Lung (tissue), 12 donors: Measurements from ENCODE around the gene ALX3. TPM values are rescaled to one million over a fixed set of nuclear protein-coding genes. Genes with fewer than 3 reads are reported as not detected.
A peak's percentile ranks its signal among the peaks of the same experiment; 100 is the strongest.

Source experiments
- ATAC-seq: fragments of 200-7000 bp; cut with Tn5 transposase; one replicate; pipeline ENCODE4 v1.9.1; 2020; ENCODE audit warnings: moderate number of reproducible peaks; ENCODE audit not compliant: insufficient read depth, low FRiP score
- DNase-seq, 3 donors: peaks; one replicate each; pipeline ENCODE4 v3.0.0-alpha.2; 2013 to 2017
- H3K27ac ChIP-seq, 2 donors: one replicate each; pipeline ENCODE4 v1.5.1; 2013; ENCODE audit warnings: mild to moderate bottlenecking in 2 of 2, moderate library complexity in 2 of 2, control low read depth in 1 of 2, inconsistent platforms in 1 of 2, low read depth in 1 of 2, low read length in 1 of 2
- H3K27me3 ChIP-seq, 3 donors: one replicate each; pipeline ENCODE4 v1.5.1; 2013; ENCODE audit warnings: low read length in 2 of 3; ENCODE audit not compliant: control insufficient read depth in 3 of 3, insufficient read depth in 3 of 3
- H3K36me3 ChIP-seq, 4 donors: one replicate each; pipeline ENCODE4 v1.5.1; 2013; ENCODE audit warnings: low read length in 4 of 4, mild to moderate bottlenecking in 1 of 4, moderate library complexity in 1 of 4; ENCODE audit not compliant: control insufficient read depth in 4 of 4, insufficient read depth in 4 of 4
- H3K4me1 ChIP-seq, 5 donors: one replicate each; pipeline ENCODE4 v1.5.1; 2013; ENCODE audit warnings: low read length in 5 of 5, mild to moderate bottlenecking in 2 of 5, moderate library complexity in 1 of 5; ENCODE audit not compliant: control insufficient read depth in 5 of 5, insufficient read depth in 5 of 5
- H3K4me3 ChIP-seq: one replicate; pipeline ENCODE4 v1.5.1; 2013; ENCODE audit warnings: mild to moderate bottlenecking, control low read depth, moderate library complexity
- H3K9ac ChIP-seq, 2 donors: one replicate each; pipeline ENCODE4 v1.5.1; 2013; ENCODE audit warnings: low read length in 2 of 2, control low read depth in 1 of 2; ENCODE audit not compliant: insufficient read depth in 1 of 2
- H3K9me3 ChIP-seq, 4 donors: one replicate each; pipeline ENCODE4 v1.5.1; 2013; ENCODE audit warnings: low read length in 3 of 4, mild to moderate bottlenecking in 1 of 4, moderate library complexity in 1 of 4; ENCODE audit not compliant: control insufficient read depth in 4 of 4, insufficient read depth in 3 of 4
- CTCF ChIP-seq: IDR thresholded peaks from 2 replicates; pipeline ENCODE4 v1.5.1; 2012; ENCODE audit warnings: mild to moderate bottlenecking; ENCODE audit errors: control extremely low read depth, extremely low read depth
- WGBS, 2 donors: extraction: QIAGEN DNeasy Blood & Tissue Kit; methylation state at CpG; one replicate each; pipeline ENCODE4 v1.1.7; 2013; 5-methylcytosine and 5-hydroxymethylcytosine counted together
- polyA plus RNA-seq, 2 donors: library from polyadenylated mRNA; stranded (reverse); fragments of 200-250 nt; gene quantifications; one replicate each; pipeline ENCODE4 v1.2.1, GENCODE V29; 2013
- total RNA-seq, 2 donors: library from RNA; depleted of rRNA in 1 of 2; stranded (reverse); fragments of >200 nt in 1 of 2; gene quantifications; one replicate each; pipeline ENCODE4 v1.2.1, GENCODE V29; 2014 to 2021
- donor health status: control.
- donor health status: control.
- donor health status: Bipolar disorder and iron deficiency.
- donor health status: healthy.
- donor health status: DM: yes; HTN: yes; CAD: no.

The ALX3 gene
- total and polyA plus RNA-seq, 4 donors = 0.13 to 0.16 TPM; not detected in 2

- ATAC-seq (no peak), DNase-seq (peak; percentile 45 to 52 (median 50))
- TF ChIP-seq CTCF = no peak
- no peak overlapping the region for H3K4me3 ChIP-seq
- WGBS, 2 donors = 7 to 15% methylated on average over 65 to 68 of the region's 68 CpGs
- peak overlapping the region in 1 of 2 donors; percentile 11 for H3K9ac ChIP-seq
- H3K4me1 ChIP-seq = peaks cover 0 to 20% (median 7%) of the 10 kb centered on the region in 5 donors
- peaks cover 0 to 63% (median 61%) of the 10 kb centered on the region in 3 donors for H3K27me3 ChIP-seq
- no peaks in the 10 kb centered on the region for H3K36me3 ChIP-seq
- peaks cover 0 to 4% (median 0%) of the 10 kb centered on the region in 4 donors for H3K9me3 ChIP-seq
- no peak overlapping the region for H3K27ac ChIP-seq
Observed at GRCh38 chr1:110067893-110068645, 2.4 kb downstream of the ALX3 start.

- H3K9ac ChIP-seq = no peak overlapping the region
- no peak overlapping the region for H3K4me3 ChIP-seq
- peaks cover 0 to 57% (median 55%) of the 10 kb centered on the region in 3 donors for H3K27me3 ChIP-seq
- peaks cover 0 to 4% (median 0%) of the 10 kb centered on the region in 4 donors for H3K9me3 ChIP-seq
- no peak for ATAC-seq
- peaks cover 0 to 20% (median 7%) of the 10 kb centered on the region in 5 donors for H3K4me1 ChIP-seq
- no peak for TF ChIP-seq CTCF
- WGBS, 2 donors = 24 to 42% methylated on average over 23 of the region's 23 CpGs
- no peak for DNase-seq
- H3K36me3 ChIP-seq = no peaks in the 10 kb centered on the region
- no peak overlapping the region for H3K27ac ChIP-seq
Observed at GRCh38 chr1:110067479-110067892, 3.0 kb downstream of the ALX3 start.

- no peak for TF ChIP-seq CTCF
- WGBS, 2 donors = 89 to 93% methylated on average over 5 of the region's 5 CpGs
Observed at GRCh38 chr1:110065841-110066240, 4.6 kb downstream of the ALX3 start.

More at GRCh38 chr1:110065841-110066240, 4.6 kb downstream of the ALX3 start:
- H3K4me1 ChIP-seq = peaks cover 0 to 20% (median 7%) of the 10 kb centered on the region in 5 donors
- H3K27me3 ChIP-seq = peaks cover 0 to 41% (median 39%) of the 10 kb centered on the region in 3 donors
- H3K4me3 ChIP-seq = no peak overlapping the region
- ATAC-seq = no peak
- no peak overlapping the region for H3K9ac ChIP-seq
- peaks cover 0 to 4% (median 0%) of the 10 kb centered on the region in 4 donors for H3K36me3 ChIP-seq
- no peak overlapping the region for H3K27ac ChIP-seq
- H3K9me3 ChIP-seq = peaks cover 0 to 4% (median 0%) of the 10 kb centered on the region in 4 donors
- no peak for DNase-seq
